ENCODE measurements around the gene NPIPB2. TPM values are rescaled to one million over a fixed set of nuclear protein-coding genes. Genes with fewer than 3 reads are reported as not detected.

The NPIPB2 gene
- polyA plus RNA-seq, 2 of the 4 experiments (the other 2 are of a cell fraction) = 2.7 to 6.6 TPM

- 83% methylated on average over 5 of the region's 5 CpGs for WGBS (ENCODE audit: missing lambda C conversion rate)
- ChIA-PET CTCF (interaction anchor here (1.2 kb wide), 1 partner anchor 20 kb away, joined by 4 read pairs; no protein-coding TSS in a partner anchor), POLR2A (no interaction called here)
- FAIRE-seq (no peak), DNase-seq (ENCODE audit: low read depth in 1 of 2, low spot score in 1 of 2) (no peak), ATAC-seq (no peak)
- H3K27ac ChIP-seq = no peak overlapping the region
- H3K9me3 ChIP-seq = no peaks in the 10 kb centered on the region
- H3K4me2 ChIP-seq = no peak overlapping the region
- TF ChIP-seq RARB (CRISPR knock-in tag; IDR thresholded peaks at IDR 0.05) (no peak), NR3C1 (IDR thresholded peaks at IDR 0.05) (no peak), CTCF (IDR thresholded peaks at IDR 0.05) (no peak), REST (IDR thresholded peaks at IDR 0.05) (no peak), NFE2L2 (conservative IDR thresholded peaks at IDR 0.05; ENCODE audit: low read length) (no peak), USF2 (IDR thresholded peaks at IDR 0.05) (no peak), HES2 (IDR thresholded peaks at IDR 0.05) (no peak)
- TF ChIP-seq, protein P1, sequence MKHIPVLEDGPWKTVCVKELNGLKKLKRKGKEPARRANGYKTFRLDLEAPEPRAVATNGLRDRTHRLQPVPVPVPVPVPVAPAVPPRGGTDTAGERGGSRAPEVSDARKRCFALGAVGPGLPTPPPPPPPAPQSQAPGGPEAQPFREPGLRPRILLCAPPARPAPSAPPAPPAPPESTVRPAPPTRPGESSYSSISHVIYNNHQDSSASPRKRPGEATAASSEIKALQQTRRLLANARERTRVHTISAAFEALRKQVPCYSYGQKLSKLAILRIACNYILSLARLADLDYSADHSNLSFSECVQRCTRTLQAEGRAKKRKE (CRISPR knock-in tag; IDR thresholded peaks at IDR 0.05; ENCODE audit: low read depth) = no peak
- H3K4me1 ChIP-seq = peaks cover 8% of the 10 kb centered on the region
- no peak overlapping the region for H3K4me3 ChIP-seq
Measured at GRCh38 chr16:11980136-11980844, 38.4 kb upstream of the NPIPB2 start.

DNA sequence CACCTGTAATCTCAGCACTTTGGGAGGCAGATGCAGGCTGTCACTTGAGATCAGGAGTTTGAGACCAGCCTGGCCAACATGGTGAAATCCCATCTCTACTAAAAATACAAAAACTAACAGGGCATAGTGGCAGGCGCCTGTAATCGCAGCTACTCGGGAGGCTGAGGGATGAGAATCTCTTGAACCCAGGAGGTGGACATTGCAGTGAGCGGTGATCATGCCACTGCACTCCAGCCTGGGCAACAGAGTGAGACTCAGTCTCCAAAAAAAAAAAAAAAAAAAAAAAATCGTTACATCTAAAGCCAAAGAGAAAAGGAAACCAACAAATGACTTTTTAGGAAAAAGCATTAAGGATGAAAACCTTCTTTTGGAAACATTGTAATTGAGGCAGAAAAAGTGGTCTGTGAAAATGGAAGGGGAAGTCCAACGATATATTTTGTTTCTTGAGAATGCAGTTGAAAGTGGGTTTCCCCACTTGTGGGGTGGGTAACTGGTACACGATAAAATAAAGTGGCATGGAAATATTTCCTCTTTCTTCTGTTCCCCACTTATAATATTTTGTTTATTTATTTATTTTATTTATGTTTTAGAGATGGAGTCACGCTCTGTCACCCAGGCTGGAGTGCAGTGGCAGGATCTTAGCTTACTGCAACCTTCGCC, 37.3 kb upstream of the NPIPB2 start:
- ChIA-PET CTCF (interaction anchor here (1.1 to 3.4 kb wide), 2 partner anchors 11 to 89 kb away, joined by 3 to 22 read pairs; no protein-coding TSS in a partner anchor), POLR2A (no interaction called here)
- no peaks in the 10 kb centered on the region for H3K9me3 ChIP-seq
- peaks cover 8% of the 10 kb centered on the region for H3K4me1 ChIP-seq
- no peak for ATAC-seq
- H3K27ac ChIP-seq = no peak overlapping the region
- H3K4me2 ChIP-seq = no peak overlapping the region
- DNase-seq (ENCODE audit: low read depth in 1 of 2, low spot score in 1 of 2) = no peak
- no peak overlapping the region for H3K4me3 ChIP-seq
- no peak for FAIRE-seq
- no peak for TF ChIP-seq FOSB (CRISPR knock-in tag; IDR thresholded peaks at IDR 0.05)
- TF ChIP-seq CHD4 (IDR thresholded peaks at IDR 0.05; ENCODE audit: borderline replicate concordance) = no peak
- TF ChIP-seq RCOR1 (IDR thresholded peaks at IDR 0.05; ENCODE audit: low read depth, low read length) = no peak
- no peak for TF ChIP-seq PHF8 (IDR thresholded peaks at IDR 0.05; ENCODE audit: borderline replicate concordance, low read depth)
- TF ChIP-seq MAFK (IDR thresholded peaks at IDR 0.05; ENCODE audit: partially characterized antibody) = no peak
- no peak for TF ChIP-seq RNF2 (IDR thresholded peaks at IDR 0.05; ENCODE audit: borderline replicate concordance, low read depth)
- TF ChIP-seq KDM1A (IDR thresholded peaks at IDR 0.05; ENCODE audit: low read depth) = no peak
- TF ChIP-seq FOXS1 (CRISPR knock-in tag; IDR thresholded peaks at IDR 0.05) = no peak
- 72% methylated on average over 9 of the region's 9 CpGs for WGBS (ENCODE audit: missing lambda C conversion rate)
